MM.1S (cell line): ENCODE results near the gene TAOK1.

Experiments used
- DNase-seq: peaks from one replicate; pipeline ENCODE4 v3.0.0-alpha.2; 2015
- H2AFZ ChIP-seq: fragments of 300-600 bp; sonication (generic); 2 replicates; pipeline ENCODE4 v1.6.0; 2016; ENCODE audit warnings: antibody characterized with exemption, low read length
- H3F3A ChIP-seq: fragments of 300-600 bp; sonication (generic); 2 replicates; pipeline ENCODE4 v1.6.1; 2016; ENCODE audit warnings: mild to moderate bottlenecking, antibody characterized with exemption, low read length, moderate library complexity, mixed read lengths; ENCODE audit not compliant: insufficient read depth
- H3K27ac ChIP-seq: fragments of 300-600 bp; sonication (generic); 2 replicates; pipeline ENCODE4 v1.5.1; 2016; ENCODE audit warnings: mild to moderate bottlenecking, low read length
- H3K27me3 ChIP-seq: fragments of 300-600 bp; sonication (generic); replicated peaks from 2 replicates; pipeline ENCODE4 v1.6.0; 2016; ENCODE audit warnings: low read length; ENCODE audit not compliant: insufficient read depth
- H3K36me3 ChIP-seq: fragments of 300-600 bp; sonication (generic); replicated peaks from 2 replicates; pipeline ENCODE4 v1.6.1; 2016; ENCODE audit warnings: mild to moderate bottlenecking, low read length, mixed read lengths; ENCODE audit not compliant: insufficient read depth
- H3K4me1 ChIP-seq: fragments of 300-600 bp; sonication (generic); 2 replicates; pipeline ENCODE4 v1.6.1; 2016; ENCODE audit warnings: low read length, mixed read lengths
- H3K4me2 ChIP-seq: fragments of 300-600 bp; sonication (generic); 2 replicates; pipeline ENCODE4 v1.6.0; 2016; ENCODE audit warnings: low read depth, low read length
- H3K4me3 ChIP-seq: fragments of 300-600 bp; sonication (generic); 2 replicates; pipeline ENCODE4 v1.5.1; 2016; ENCODE audit warnings: low read length, mixed read lengths
- H3K79me2 ChIP-seq: fragments of 300-600 bp; sonication (generic); 2 replicates; pipeline ENCODE4 v1.6.1; 2016; ENCODE audit warnings: mixed run types, low read length, mixed read lengths
- H3K9ac ChIP-seq: fragments of 300-600 bp; sonication (generic); 2 replicates; pipeline ENCODE4 v1.6.1; 2016; ENCODE audit warnings: low read length, mixed read lengths
- H3K9me2 ChIP-seq: fragments of 300-600 bp; sonication (generic); replicated peaks from 2 replicates; pipeline ENCODE4 v1.6.1; 2016; ENCODE audit warnings: mild to moderate bottlenecking, low read length, mixed read lengths; ENCODE audit not compliant: insufficient read depth
- H3K9me3 ChIP-seq: fragments of 300-600 bp; sonication (generic); replicated peaks from 2 replicates; pipeline ENCODE4 v1.6.1; 2016; ENCODE audit warnings: mild to moderate bottlenecking, low read length, mixed read lengths; ENCODE audit not compliant: insufficient read depth
- H4K20me1 ChIP-seq: fragments of 300-600 bp; sonication (generic); 2 replicates; pipeline ENCODE4 v1.6.1; 2016; ENCODE audit warnings: mild to moderate bottlenecking, low read length, moderate library complexity, mixed read lengths; ENCODE audit not compliant: insufficient read depth
- CTCF ChIP-seq: fragments of 300-600 bp; sonication (generic); IDR thresholded peaks from 2 replicates; pipeline ENCODE4 v1.5.1; 2016; ENCODE audit warnings: antibody characterized with exemption, low read length, mixed read lengths
- EZH2 ChIP-seq: fragments of 300-600 bp; sonication (generic); optimal IDR thresholded peaks from 2 replicates; pipeline ENCODE3; 2017; ENCODE audit warnings: low read depth, mild to moderate bottlenecking, antibody characterized with exemption, low read length, mixed read lengths
- EZH2phosphoT487 ChIP-seq: fragments of 300-600 bp; sonication (generic); IDR thresholded peaks from 2 replicates; pipeline ENCODE4 v1.6.1; 2018; ENCODE audit warnings: antibody characterized with exemption, low read length

The TAOK1 gene

DNA sequence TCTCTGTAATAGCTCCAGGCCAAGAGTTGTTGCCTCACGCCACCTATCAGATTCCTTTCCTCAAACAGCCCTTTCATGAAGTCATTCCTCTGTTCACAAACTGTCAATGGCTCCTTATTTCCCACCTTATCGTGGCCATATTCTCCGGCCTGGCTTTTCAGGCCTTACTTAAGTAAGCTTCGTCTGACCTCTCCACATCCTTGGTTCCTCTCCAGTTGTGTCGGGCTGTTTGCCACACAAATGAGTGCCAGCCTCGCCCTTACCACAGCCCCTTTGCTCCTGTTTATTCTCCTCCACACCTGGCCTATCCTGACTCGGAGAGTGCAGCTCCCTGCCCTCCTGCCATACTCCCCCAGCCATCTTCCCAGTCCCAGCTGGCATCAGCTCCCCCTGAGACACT is 180.4 kb downstream of the TAOK1 start:
- H3K27me3 ChIP-seq, result no peaks in the 10 kb centered on the region
- H3K9me2 ChIP-seq, result no peaks in the 10 kb centered on the region
- H3K4me2 ChIP-seq, result no peak overlapping the region
- H3K27ac ChIP-seq, result no peak overlapping the region
- no peak overlapping the region for H3K9ac ChIP-seq
- H2AFZ ChIP-seq, result no peak overlapping the region
- no peaks in the 10 kb centered on the region for H3K36me3 ChIP-seq
- DNase-seq, result no peak
- H3K4me1 ChIP-seq, result no peaks in the 10 kb centered on the region
- H4K20me1 ChIP-seq, result no peaks in the 10 kb centered on the region
- peaks cover 31% of the 10 kb centered on the region for H3F3A ChIP-seq
- H3K9me3 ChIP-seq, result no peaks in the 10 kb centered on the region
- TF ChIP-seq EZH2, result no peak
- no peak for TF ChIP-seq CTCF
- TF ChIP-seq EZH2phosphoT487, result no peak
- no peak overlapping the region for H3K4me3 ChIP-seq
- H3K79me2 ChIP-seq, result no peaks in the 10 kb centered on the region

- Histone ChIP-seq H3K9ac (no peak overlapping the region), H3K27ac (no peak overlapping the region), H3K9me2 (no peaks in the 10 kb centered on the region), H3K27me3 (no peaks in the 10 kb centered on the region), H3K4me1 (no peaks in the 10 kb centered on the region), H3K4me2 (no peak overlapping the region), H3K79me2 (no peaks in the 10 kb centered on the region), H4K20me1 (no peaks in the 10 kb centered on the region), H3K4me3 (no peak overlapping the region), H3F3A (peaks cover 22% of the 10 kb centered on the region), H2AFZ (no peak overlapping the region), H3K36me3 (no peaks in the 10 kb centered on the region), H3K9me3 (no peaks in the 10 kb centered on the region)
- TF ChIP-seq EZH2 (no peak), EZH2phosphoT487 (no peak), CTCF (no peak)
- DNase-seq, result no peak
Measured at GRCh38 chr17:29571486-29571882, 181.3 kb downstream of the TAOK1 start.

- no peak for DNase-seq
- Histone ChIP-seq H2AFZ (no peak overlapping the region), H4K20me1 (no peaks in the 10 kb centered on the region), H3K4me2 (peak overlapping the region; percentile 85; the same call in 1 of the 2 replicates), H3K27me3 (no peaks in the 10 kb centered on the region), H3F3A (peaks cover 18% of the 10 kb centered on the region), H3K9ac (no peak overlapping the region; the same call in 1 of the 2 replicates), H3K9me2 (no peaks in the 10 kb centered on the region), H3K79me2 (no peaks in the 10 kb centered on the region), H3K27ac (no peak overlapping the region), H3K36me3 (no peaks in the 10 kb centered on the region), H3K9me3 (no peaks in the 10 kb centered on the region), H3K4me3 (no peak overlapping the region), H3K4me1 (no peaks in the 10 kb centered on the region)
- TF ChIP-seq EZH2 (no peak), EZH2phosphoT487 (no peak), CTCF (no peak)
Measured at GRCh38 chr17:29571883-29572681, 181.9 kb downstream of the TAOK1 start.
